GM21526 (cell line): ENCODE data around the gene GPR179.

Experiments
- ATAC-seq: cut with Tn5 transposase; IDR thresholded peaks from one replicate; pipeline ENCODE4 v1.9.1; 2021; ENCODE audit warnings: moderate library complexity; ENCODE audit not compliant: unreplicated experiment, low FRiP score

The GPR179 gene

GRCh38 chr17:38344420-38344745 lies 627 bp upstream of the GPR179 start:
- ATAC-seq = no peak

- no peak for ATAC-seq
Measured at GRCh38 chr17:38342886-38343607, 709 bp downstream of the GPR179 start.

GRCh38 chr17:38341035-38341721 lies 2.6 kb downstream of the GPR179 start:
- ATAC-seq = no peak

GRCh38 chr17:38339891-38340290 lies 3.9 kb downstream of the GPR179 start:
- ATAC-seq = no peak

- ATAC-seq = no peak
Measured at GRCh38 chr17:38338535-38338934, 5.2 kb downstream of the GPR179 start.

- no peak for ATAC-seq
Measured at GRCh38 chr17:38338053-38338452, 5.7 kb downstream of the GPR179 start.

GRCh38 chr17:38336838-38337237 lies 6.9 kb downstream of the GPR179 start:
- no peak for ATAC-seq

- no peak for ATAC-seq
Measured at GRCh38 chr17:38334480-38335364, 9.0 kb downstream of the GPR179 start.

- no peak for ATAC-seq
Measured at GRCh38 chr17:38333635-38334295, 10.0 kb downstream of the GPR179 start.

- ATAC-seq = no peak
Measured at GRCh38 chr17:38332735-38333134, 11.0 kb downstream of the GPR179 start.

- ATAC-seq = no peak
Measured at GRCh38 chr17:38330941-38331411, 12.8 kb downstream of the GPR179 start.

- ATAC-seq = no peak
Measured at GRCh38 chr17:38329808-38330730, 13.7 kb downstream of the GPR179 start.

GRCh38 chr17:38329284-38329683 lies 14.5 kb downstream of the GPR179 start:
- ATAC-seq = no peak

GRCh38 chr17:38328620-38329019 lies 15.1 kb downstream of the GPR179 start:
- no peak for ATAC-seq

- no peak for ATAC-seq
Measured at GRCh38 chr17:38327936-38328335, 15.8 kb downstream of the GPR179 start.

GRCh38 chr17:38326996-38327792 lies 16.6 kb downstream of the GPR179 start:
- ATAC-seq = no peak

GRCh38 chr17:38325221-38325851 lies 18.4 kb downstream of the GPR179 start:
- no peak for ATAC-seq

GRCh38 chr17:38324772-38325171 lies 19.0 kb downstream of the GPR179 start:
- ATAC-seq = no peak
